H1 (cell line): ENCODE data around the gene MYH7B. TPM values are rescaled to one million over a fixed set of nuclear protein-coding genes. Genes with fewer than 3 reads are reported as not detected.

Experiments used
- CTCF ChIA-PET: fragments of 300-600 bp; sonication (Branson Sonifier 250); formaldehyde crosslinking; loops from one replicate; lab custom pipeline; 2021; ENCODE audit not compliant: partially characterized antibody; lab: Charles Lee
- POLR2A ChIA-PET: fragments of 300-600 bp; sonication (Branson Sonifier 250); formaldehyde crosslinking; loops from one replicate; lab custom pipeline; 2021; ENCODE audit warnings: inconsistent platforms; ENCODE audit not compliant: partially characterized antibody; lab: Charles Lee
- DNase-seq, 2 experiments: peaks; one replicate each; pipeline versions ENCODE4 v3.0.0 to v3.0.0-alpha.2; 2010 to 2022; ENCODE audit warnings: low spot score in 2 of 2, low read depth in 1 of 2, mixed read lengths in 1 of 2
- FAIRE-seq: peaks from 2 replicates; lab custom pipeline; 2011; peaks lifted over from hg19 to GRCh38; lab: Jason Lieb, UNC
- H2AFZ ChIP-seq: 2 replicates; pipeline ENCODE4 v1.8.1; 2012; ENCODE audit warnings: low read length, inconsistent platforms
- H2AK5ac ChIP-seq: 2 replicates; pipeline ENCODE4 v1.6.1; 2013; ENCODE audit warnings: low read depth, low read length
- H2BK120ac ChIP-seq: replicated peaks from 2 replicates; pipeline ENCODE3; 2013; ENCODE audit warnings: low read depth, low read length, inconsistent platforms
- H2BK12ac ChIP-seq: 2 replicates; pipeline ENCODE4 v1.6.1; 2013; ENCODE audit warnings: low read depth, low read length
- H2BK15ac ChIP-seq: 2 replicates; pipeline ENCODE4 v1.6.1; 2013; ENCODE audit warnings: low read length
- H2BK20ac ChIP-seq: 2 replicates; pipeline ENCODE4 v1.6.1; 2013; ENCODE audit warnings: low read length
- H2BK5ac ChIP-seq: 2 replicates; pipeline ENCODE4 v1.6.1; 2013; ENCODE audit warnings: low read depth, low read length
- H3K14ac ChIP-seq: 2 replicates; pipeline ENCODE4 v1.6.1; 2013; ENCODE audit warnings: inconsistent platforms; ENCODE audit not compliant: insufficient read length
- H3K18ac ChIP-seq: 2 replicates; pipeline ENCODE4 v1.6.1; 2013; ENCODE audit warnings: low read length; ENCODE audit errors: extremely low read depth
- H3K23ac ChIP-seq: 2 replicates; pipeline ENCODE4 v1.6.1; 2013; ENCODE audit warnings: inconsistent platforms; ENCODE audit not compliant: insufficient read length
- H3K23me2 ChIP-seq: 2 replicates; pipeline ENCODE4 v1.6.1; 2013; ENCODE audit warnings: low read depth, low read length
- H3K27ac ChIP-seq: 2 replicates; pipeline ENCODE4 v1.6.1; 2011; ENCODE audit warnings: low read depth, low read length, inconsistent platforms
- H3K27me3 ChIP-seq, 4 experiments: replicated peaks in 1 of 4; 1 replicate in 1 of 4; 2 replicates in 3 of 4; pipeline versions ENCODE4 v1.6.1 to v1.8.1; 2011 to 2013; ENCODE audit warnings: low read length in 3 of 4, mild to moderate bottlenecking in 3 of 4, inconsistent platforms in 2 of 4, mixed read lengths in 2 of 4, moderate library complexity in 1 of 4; ENCODE audit not compliant: control insufficient read depth in 3 of 4, insufficient read depth in 3 of 4; ENCODE audit errors: extremely low read depth in 1 of 4
- H3K36me3 ChIP-seq, 4 experiments: 2 replicates each; pipeline versions ENCODE4 v1.6.1 to v1.8.1; 2011 to 2013; ENCODE audit warnings: mild to moderate bottlenecking in 4 of 4, low read length in 3 of 4, moderate library complexity in 2 of 4, control low read depth in 1 of 4, inconsistent platforms in 1 of 4; ENCODE audit not compliant: insufficient read depth in 4 of 4, control insufficient read depth in 2 of 4
- H3K4ac ChIP-seq: replicated peaks from 2 replicates; pipeline ENCODE3; 2013; ENCODE audit warnings: low read length, low read depth, mixed read lengths, inconsistent platforms; ENCODE audit not compliant: insufficient read length
- H3K4me1 ChIP-seq, 4 experiments: replicated peaks in 1 of 4; 1 replicate in 1 of 4; 2 replicates in 3 of 4; pipeline versions ENCODE4 v1.6.1 to v1.8.1; 2011 to 2013; ENCODE audit warnings: low read length in 3 of 4, inconsistent platforms in 2 of 4, mixed read lengths in 1 of 4; ENCODE audit not compliant: insufficient read depth in 4 of 4, control insufficient read depth in 3 of 4
- H3K4me2 ChIP-seq, 2 experiments: 2 replicates each; pipeline versions ENCODE4 v1.6.1 to v1.8.1; 2011 to 2013; ENCODE audit warnings: low read depth in 2 of 2, low read length in 2 of 2, control low read depth in 1 of 2, inconsistent platforms in 1 of 2, mild to moderate bottlenecking in 1 of 2; ENCODE audit not compliant: insufficient read depth in 1 of 2
- H3K4me3 ChIP-seq, 4 experiments: fragments of 200-600, 300-600 bp in 1 of 4; sonication (generic), shearing (Covaris generic), sonication (Bioruptor Twin) in 1 of 4; 2 replicates each; pipeline versions ENCODE4 v1.5.1 to v1.8.1; 2011 to 2016; ENCODE audit warnings: low read length in 4 of 4, low read depth in 3 of 4, control low read depth in 2 of 4, inconsistent platforms in 2 of 4, mild to moderate bottlenecking in 2 of 4, mixed read lengths in 1 of 4, moderate library complexity in 1 of 4; ENCODE audit not compliant: insufficient read depth in 2 of 4; ENCODE audit errors: extremely low read depth in 1 of 4
- H3K56ac ChIP-seq: replicated peaks from 2 replicates; pipeline ENCODE3; 2013; ENCODE audit warnings: low read depth, mild to moderate bottlenecking, mixed read lengths, low read length, inconsistent platforms; ENCODE audit not compliant: insufficient read length
- H3K79me1 ChIP-seq: 2 replicates; pipeline ENCODE4 v1.6.1; 2013; ENCODE audit warnings: low read depth, low read length, control low read depth
- H3K79me2 ChIP-seq, 2 experiments: 2 replicates each; pipeline versions ENCODE4 v1.6.1 to v1.8.1; 2012 to 2013; ENCODE audit warnings: low read length in 2 of 2, mild to moderate bottlenecking in 2 of 2, inconsistent platforms in 1 of 2; ENCODE audit not compliant: insufficient read depth in 2 of 2, control insufficient read depth in 1 of 2
- H3K9ac ChIP-seq, 4 experiments: replicated peaks in 1 of 4; 1 replicate in 1 of 4; 2 replicates in 3 of 4; pipeline versions ENCODE4 v1.6.1 to v1.8.1; 2011 to 2013; ENCODE audit warnings: low read depth in 3 of 4, low read length in 3 of 4, control low read depth in 2 of 4, mild to moderate bottlenecking in 2 of 4, moderate library complexity in 2 of 4, inconsistent platforms in 1 of 4; ENCODE audit errors: extremely low read depth in 1 of 4
- H3K9me3 ChIP-seq, 2 experiments: 2 replicates each; pipeline versions ENCODE4 v1.6.1 to v1.8.1; 2012 to 2013; ENCODE audit warnings: mild to moderate bottlenecking in 2 of 2, moderate library complexity in 2 of 2, control low read depth in 1 of 2, inconsistent platforms in 1 of 2, low read depth in 1 of 2, low read length in 1 of 2, mixed read lengths in 1 of 2; ENCODE audit not compliant: insufficient read depth in 2 of 2
- H4K20me1 ChIP-seq, 2 experiments: replicated peaks in 1 of 2; 2 replicates each; pipeline versions ENCODE3 to v1.8.1; 2011 to 2013; ENCODE audit warnings: inconsistent platforms in 2 of 2, low read length in 2 of 2, mild to moderate bottlenecking in 1 of 2; ENCODE audit not compliant: insufficient read depth in 2 of 2, control insufficient read depth in 1 of 2
- H4K5ac ChIP-seq: 2 replicates; pipeline ENCODE4 v1.6.1; 2013; ENCODE audit warnings: low read length, low read depth, mixed read lengths, inconsistent platforms; ENCODE audit not compliant: insufficient read length
- H4K8ac ChIP-seq: 2 replicates; pipeline ENCODE4 v1.8.0; 2013; ENCODE audit warnings: mild to moderate bottlenecking, moderate library complexity, low read length, inconsistent platforms; ENCODE audit not compliant: insufficient read depth; ENCODE audit errors: extremely low read depth
- H4K91ac ChIP-seq: replicated peaks from 2 replicates; pipeline ENCODE3; 2013; ENCODE audit warnings: low read length, mixed read lengths, inconsistent platforms; ENCODE audit not compliant: insufficient read length
- CBX5 ChIP-seq: fragments of 300-800, 300-1000 bp; sonication (generic); IDR thresholded peaks from 2 replicates; pipeline ENCODE4 v1.7.1; 2016; ENCODE audit warnings: antibody characterized with exemption, low read length, low read depth
- CHD1 ChIP-seq: IDR thresholded peaks from 2 replicates; pipeline ENCODE4 v1.6.1; 2012; ENCODE audit warnings: low read depth, low read length, improper control_type of control experiment
- GTF2F1 ChIP-seq: IDR thresholded peaks from 2 replicates; pipeline ENCODE4 v1.6.1; 2012; ENCODE audit warnings: low read depth, low read length, improper control_type of control experiment, borderline replicate concordance
- HDAC2 ChIP-seq, 2 experiments: fragments of 300-600 bp in 1 of 2; sonication (generic) in 1 of 2; IDR thresholded peaks; 2 replicates each; pipeline ENCODE4 v1.6.1; 2011 to 2012; ENCODE audit warnings: low read depth in 2 of 2, low read length in 2 of 2, mild to moderate bottlenecking in 2 of 2, moderate library complexity in 2 of 2, borderline replicate concordance in 1 of 2, inconsistent platforms in 1 of 2
- WGBS, 2 experiments: shearing (Covaris generic) in 1 of 2; methylation state at CpG; one replicate each; pipeline versions ENCODE4 v1.1.6 to v1.1.7; 2013 to 2015; ENCODE audit warnings: low lambda C conversion rate in 2 of 2, mixed read lengths in 2 of 2, inconsistent platforms in 1 of 2, low coverage in 1 of 2, missing lambda C conversion rate in 1 of 2; ENCODE audit not compliant: insufficient replicate concordance in 2 of 2, insufficient coverage in 1 of 2, insufficient read length in 1 of 2; ENCODE audit errors: extremely low coverage in 1 of 2, missing lambda C conversion rate in 1 of 2; 5-methylcytosine and 5-hydroxymethylcytosine counted together
- polyA plus RNA-seq, 7 experiments: library from polyadenylated mRNA; depleted of rRNA in 3 of 7; stranded (reverse) in 5 of 7; unstranded in 2 of 7; fragments of >200 nt in 5 of 7; fragments of 200-250 nt in 2 of 7; gene quantifications; 1 replicate in 5 of 7; 2 replicates in 1 of 7; 4 replicates in 1 of 7; pipeline versions ENCODE4 v1.2.1 to v1.2.3, GENCODE V29; 2011 to 2013; ENCODE audit warnings: missing spikeins in 2 of 7, mixed read lengths in 2 of 7
- total RNA-seq: library from RNA; stranded (reverse); fragmentation: NEBNext Ultra II Directional; extraction: Animal tissue kit (Norgen Biotek cat#: 25700); gene quantifications from 2 replicates; pipeline ENCODE4 v1.2.1, GENCODE V29; 2021

The MYH7B gene
- total and polyA plus RNA-seq, 2 of the 8 experiments (the other 6 are each of a cell fraction or from before 2014, with no cell fraction given), result 0.15 to 0.30 TPM

- POLR2A ChIA-PET, result interaction anchor here (1.4 kb wide), 1 partner anchor 40 kb away, joined by 3 read pairs; no protein-coding TSS in a partner anchor
- peaks cover 0 to 11% of the 10 kb centered on the region in 2 experiments for H4K20me1 ChIP-seq
- H3K14ac ChIP-seq, result no peak overlapping the region
- H4K5ac ChIP-seq, result no peak overlapping the region
- no peak for DNase-seq
- no peak overlapping the region for H2BK15ac ChIP-seq
- H4K8ac ChIP-seq, result no peak overlapping the region
- H3K23ac ChIP-seq, result no peak overlapping the region
- peaks cover 2 to 6% (median 4%) of the 10 kb centered on the region in 4 experiments; a peak in 4 of 8 replicates for H3K36me3 ChIP-seq
- H3K4me3 ChIP-seq, result no peak overlapping the region
- H4K91ac ChIP-seq, result no peak overlapping the region
- no peaks in the 10 kb centered on the region for H3K79me2 ChIP-seq
- no peak overlapping the region for H3K18ac ChIP-seq
- H2BK12ac ChIP-seq, result no peak overlapping the region
- H3K9ac ChIP-seq, result no peak overlapping the region
- no peak overlapping the region for H2BK20ac ChIP-seq
- H3K4me2 ChIP-seq, result no peak overlapping the region
- H3K27ac ChIP-seq, result no peak overlapping the region
- no peaks in the 10 kb centered on the region for H3K9me3 ChIP-seq
- no peaks in the 10 kb centered on the region for H3K4me1 ChIP-seq
- no peak overlapping the region for H2AFZ ChIP-seq
- no peak overlapping the region for H2BK120ac ChIP-seq
- H3K23me2 ChIP-seq, result no peaks in the 10 kb centered on the region; the same call in 1 of the 2 replicates
- H2BK5ac ChIP-seq, result no peak overlapping the region
- WGBS, 2 experiments, result 94% methylated on average over 14 of the region's 14 CpGs; no CpG with 5 or more reads in 1 of the 2 experiments
- CTCF ChIA-PET, result interaction anchor here (0.6 to 4.7 kb wide), 4 partner anchors 7 to 137 kb away, joined by 3 to 64 read pairs (median 15); partner anchors contain the start of genes ACSS2 and GGT7
- no peak for FAIRE-seq
- H3K27me3 ChIP-seq, result no peaks in the 10 kb centered on the region
- H3K79me1 ChIP-seq, result no peaks in the 10 kb centered on the region
- H3K56ac ChIP-seq, result no peak overlapping the region
- H2AK5ac ChIP-seq, result no peak overlapping the region
- no peak overlapping the region for H3K4ac ChIP-seq
- no peak for TF ChIP-seq CHD1
- no peak for TF ChIP-seq CBX5
- TF ChIP-seq HDAC2 (IDR thresholded peaks at IDR 0.05; ENCODE audit: borderline replicate concordance in 1 of 2, low read depth in 2 of 2, low read length in 2 of 2), result no peak
- no peak for TF ChIP-seq GTF2F1
- TF ChIP-seq, all 59 proteins: peak for 0
These were observed 39.5 kb downstream of the MYH7B start for GRCh38 chr20:34995192-34995591.
